ENCODE measurements around the gene TADA3. TPM values are rescaled to one million over a fixed set of nuclear protein-coding genes. Genes with fewer than 3 reads are reported as not detected.
A peak's percentile ranks its signal among the peaks of the same experiment; 100 is the strongest.

The TADA3 gene
- total RNA-seq, 2 experiments from 2014 or later = 51.6 to 58.5 TPM

DNA sequence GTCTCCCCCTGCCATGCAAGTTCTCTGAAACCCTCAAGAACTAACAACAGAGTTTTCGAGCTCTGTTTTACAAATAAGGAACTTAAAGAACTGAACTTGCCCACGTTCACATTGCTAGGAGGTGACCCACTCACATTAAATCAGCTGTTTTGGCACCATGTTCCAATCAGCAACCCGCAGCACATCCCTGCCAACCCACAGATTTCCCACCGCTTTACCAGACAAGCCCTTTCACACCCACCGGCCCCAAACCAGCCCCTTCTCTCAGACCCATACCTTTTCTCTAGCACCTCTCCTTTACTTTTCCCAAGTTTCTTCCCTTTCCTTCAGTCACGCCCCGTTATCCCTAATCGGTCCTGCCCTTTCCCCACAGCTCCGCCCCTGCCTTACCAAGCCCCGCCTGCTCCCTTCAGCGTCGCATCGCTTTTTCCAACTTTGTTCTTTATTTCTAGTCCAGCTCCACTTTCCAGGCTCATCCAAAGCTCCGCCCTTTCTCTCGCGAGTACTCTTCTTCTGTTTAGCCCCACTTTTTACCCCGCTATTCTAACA is 61.5 kb downstream of the TADA3 start:
- no peak for DNase-seq (ENCODE audit: low spot score)
- intact Hi-C loops (cut with micrococcal nuclease; ENCODE audit: unreplicated experiment) = loop anchor here (1.0 to 5.0 kb wide), 4 partner anchors 20 to 333 kb away; partner anchors contain the start of genes ARPC4, MTMR14, SETD5 and TADA3
- no TSS peak for BruUV-seq (replicated peaks)
- no peaks in the 10 kb centered on the region for H3K9me3 ChIP-seq (ENCODE audit: low read length)
- peaks cover 28% of the 10 kb centered on the region for H3K4me1 ChIP-seq (ENCODE audit: insufficient read depth, low read length, poor library complexity, severe bottlenecking)
- ChIA-PET CTCF (ENCODE audit: unreplicated experiment) (interaction anchor here (0.7 kb wide), 1 partner anchor 227 kb away, joined by 4 read pairs; no protein-coding TSS in a partner anchor), POLR2A (interaction anchor here (0.5 to 2.4 kb wide), 6 partner anchors 10 to 205 kb away, joined by 3 to 16 read pairs (median 4); partner anchors contain the start of genes ARPC4, OGG1 and TADA3)
- peak overlapping the region; percentile 96 for H3K4me3 ChIP-seq (ENCODE audit: low read depth, low read length, poor library complexity, severe bottlenecking)
- peaks cover 23% of the 10 kb centered on the region for H3K79me2 ChIP-seq (ENCODE audit: insufficient read depth, low read depth, low read length)
- no peak for TF ChIP-seq EZH2phosphoT487 (IDR thresholded peaks at IDR 0.05; ENCODE audit: borderline replicate concordance, low read depth, low read length)
- TF ChIP-seq, protein P1, sequence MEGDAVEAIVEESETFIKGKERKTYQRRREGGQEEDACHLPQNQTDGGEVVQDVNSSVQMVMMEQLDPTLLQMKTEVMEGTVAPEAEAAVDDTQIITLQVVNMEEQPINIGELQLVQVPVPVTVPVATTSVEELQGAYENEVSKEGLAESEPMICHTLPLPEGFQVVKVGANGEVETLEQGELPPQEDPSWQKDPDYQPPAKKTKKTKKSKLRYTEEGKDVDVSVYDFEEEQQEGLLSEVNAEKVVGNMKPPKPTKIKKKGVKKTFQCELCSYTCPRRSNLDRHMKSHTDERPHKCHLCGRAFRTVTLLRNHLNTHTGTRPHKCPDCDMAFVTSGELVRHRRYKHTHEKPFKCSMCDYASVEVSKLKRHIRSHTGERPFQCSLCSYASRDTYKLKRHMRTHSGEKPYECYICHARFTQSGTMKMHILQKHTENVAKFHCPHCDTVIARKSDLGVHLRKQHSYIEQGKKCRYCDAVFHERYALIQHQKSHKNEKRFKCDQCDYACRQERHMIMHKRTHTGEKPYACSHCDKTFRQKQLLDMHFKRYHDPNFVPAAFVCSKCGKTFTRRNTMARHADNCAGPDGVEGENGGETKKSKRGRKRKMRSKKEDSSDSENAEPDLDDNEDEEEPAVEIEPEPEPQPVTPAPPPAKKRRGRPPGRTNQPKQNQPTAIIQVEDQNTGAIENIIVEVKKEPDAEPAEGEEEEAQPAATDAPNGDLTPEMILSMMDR (conservative IDR thresholded peaks at IDR 0.05; ENCODE audit: low read length) = no peak
- H3K9me2 ChIP-seq (ENCODE audit: insufficient read depth, low read length) = no peaks in the 10 kb centered on the region
- H3K4me2 ChIP-seq (ENCODE audit: low read length) = peak overlapping the region; percentile 71
- H2AFZ ChIP-seq (ENCODE audit: low read length) = peak overlapping the region; percentile 88; the same call in 1 of the 2 replicates
- peaks cover 12% of the 10 kb centered on the region; the same call in 1 of the 2 replicates for H4K20me1 ChIP-seq (ENCODE audit: insufficient read depth, low read length)
- H3K36me3 ChIP-seq (ENCODE audit: insufficient read depth, low read length) = peaks cover 27% of the 10 kb centered on the region
- peak overlapping the region; percentile 21 for H3K27ac ChIP-seq (ENCODE audit: low read depth, low read length, poor library complexity, severe bottlenecking)

Other genes starting within 250 kb of the TADA3 start
- gene LHFPL4, start 238.7 kb downstream of the TADA3 start, total RNA-seq (2014; rRNA removed; shearing (Covaris generic)) = not detected in 2 replicates
- not detected in 2 replicates for gene LHFPL4, start 238.7 kb downstream of the TADA3 start, total RNA-seq (2022)
- 27.7 and 29.9 TPM in 2 replicates for gene MTMR14, start 143.0 kb downstream of the TADA3 start, total RNA-seq (2014; rRNA removed; shearing (Covaris generic))
- gene MTMR14, start 143.0 kb downstream of the TADA3 start, total RNA-seq (2022) = 51.5 and 51.8 TPM in 2 replicates
- 0.08 TPM in 1 of 2 replicates, not detected in the other for gene CPNE9, start 88.6 kb downstream of the TADA3 start, total RNA-seq (2014; rRNA removed; shearing (Covaris generic))
- gene CPNE9, start 88.6 kb downstream of the TADA3 start, total RNA-seq (2022) = 0.22 TPM in 1 of 2 replicates, not detected in the other
- 29.2 and 31.9 TPM in 2 replicates for gene BRPF1, start 60.7 kb downstream of the TADA3 start, total RNA-seq (2014; rRNA removed; shearing (Covaris generic))
- 31.5 and 35.5 TPM in 2 replicates for gene BRPF1, start 60.7 kb downstream of the TADA3 start, total RNA-seq (2022)
- 98.9 and 121 TPM in 2 replicates for gene OGG1, start 42.5 kb downstream of the TADA3 start, total RNA-seq (2014; rRNA removed; shearing (Covaris generic))
- 119 and 120 TPM in 2 replicates for gene OGG1, start 42.5 kb downstream of the TADA3 start, total RNA-seq (2022)
- gene CAMK1, start 22.5 kb downstream of the TADA3 start, total RNA-seq (2014; rRNA removed; shearing (Covaris generic)) = not detected in 2 replicates
- gene CAMK1, start 22.5 kb downstream of the TADA3 start, total RNA-seq (2022) = not detected in 2 replicates
- gene ARPC4, start 609 bp upstream of the TADA3 start, total RNA-seq (2014; rRNA removed; shearing (Covaris generic)) = 89.8 and 99.5 TPM in 2 replicates
- gene ARPC4, start 609 bp upstream of the TADA3 start, total RNA-seq (2022) = 93.5 and 118 TPM in 2 replicates
- 65.4 and 65.7 TPM in 2 replicates for gene TTLL3, start 17.8 kb upstream of the TADA3 start, total RNA-seq (2014; rRNA removed; shearing (Covaris generic))
- 127 and 136 TPM in 2 replicates for gene TTLL3, start 17.8 kb upstream of the TADA3 start, total RNA-seq (2022)
- gene RPUSD3, start 51.5 kb upstream of the TADA3 start, total RNA-seq (2014; rRNA removed; shearing (Covaris generic)) = 44.2 and 47.4 TPM in 2 replicates
- 59.2 and 65.2 TPM in 2 replicates for gene RPUSD3, start 51.5 kb upstream of the TADA3 start, total RNA-seq (2022)
- gene CIDEC, start 87.8 kb upstream of the TADA3 start, total RNA-seq (2014; rRNA removed; shearing (Covaris generic)) = not detected in 2 replicates
- gene CIDEC, start 87.8 kb upstream of the TADA3 start, total RNA-seq (2022) = not detected in 2 replicates
- 20.4 and 21.0 TPM in 2 replicates for gene JAGN1, start 98.1 kb upstream of the TADA3 start, total RNA-seq (2014; rRNA removed; shearing (Covaris generic))
- 29.5 and 32.1 TPM in 2 replicates for gene JAGN1, start 98.1 kb upstream of the TADA3 start, total RNA-seq (2022)
- gene IL17RE, start 110.4 kb upstream of the TADA3 start, total RNA-seq (2014; rRNA removed; shearing (Covaris generic)) = 0.06 TPM in 1 of 2 replicates, not detected in the other
- gene IL17RE, start 110.4 kb upstream of the TADA3 start, total RNA-seq (2022) = 0.53 and 1.1 TPM in 2 replicates
- gene IL17RC, start 124.6 kb upstream of the TADA3 start, total RNA-seq (2014; rRNA removed; shearing (Covaris generic)) = 0.73 TPM in 1 of 2 replicates, not detected in the other
- gene IL17RC, start 124.6 kb upstream of the TADA3 start, total RNA-seq (2022) = 0.23 TPM in 1 of 2 replicates, not detected in the other
- gene CRELD1, start 141.4 kb upstream of the TADA3 start, total RNA-seq (2014; rRNA removed; shearing (Covaris generic)) = 23.4 and 28.6 TPM in 2 replicates
- gene CRELD1, start 141.4 kb upstream of the TADA3 start, total RNA-seq (2022) = 20.9 and 21.6 TPM in 2 replicates
- gene PRRT3, start 159.9 kb upstream of the TADA3 start, total RNA-seq (2014; rRNA removed; shearing (Covaris generic)) = 1.4 and 2.1 TPM in 2 replicates
- 4.1 and 4.3 TPM in 2 replicates for gene PRRT3, start 159.9 kb upstream of the TADA3 start, total RNA-seq (2022)
- 16.1 and 30.6 TPM in 2 replicates for gene EMC3, start 194.4 kb upstream of the TADA3 start, total RNA-seq (2014; rRNA removed; shearing (Covaris generic))
- 31.7 and 33.4 TPM in 2 replicates for gene EMC3, start 194.4 kb upstream of the TADA3 start, total RNA-seq (2022)
- 112 and 116 TPM in 2 replicates for gene FANCD2, start 234.0 kb upstream of the TADA3 start, total RNA-seq (2014; rRNA removed; shearing (Covaris generic))
- 130 and 134 TPM in 2 replicates for gene FANCD2, start 234.0 kb upstream of the TADA3 start, total RNA-seq (2022)